ENCODE data around the gene ZWILCH.

Gene ZWILCH

DNA sequence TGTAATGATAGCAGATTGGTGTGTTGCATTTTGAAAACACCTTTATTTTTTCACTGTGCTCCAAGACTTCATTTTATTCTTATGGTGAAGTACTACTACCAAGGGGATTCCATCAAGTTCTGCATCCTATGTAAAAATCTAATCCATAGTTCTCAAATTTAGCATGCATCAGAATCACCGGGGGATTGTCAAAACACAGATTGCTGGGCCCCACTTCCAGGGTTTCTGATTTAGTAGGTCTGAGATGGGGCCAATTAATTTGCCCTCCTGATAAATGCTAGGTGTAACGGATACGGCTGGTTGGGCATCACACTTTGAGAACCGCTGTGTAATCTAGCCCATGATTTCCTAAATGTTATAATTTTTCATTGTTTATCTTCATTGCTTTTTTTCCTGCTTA lies 692 bp downstream of the ZWILCH start:
- H3K4me3 ChIP-seq (ENCODE audit: low read depth, low read length) = peak overlapping the region; percentile 86
- no peaks in the 10 kb centered on the region for H3K4me1 ChIP-seq
- no peak for DNase-seq

DNA sequence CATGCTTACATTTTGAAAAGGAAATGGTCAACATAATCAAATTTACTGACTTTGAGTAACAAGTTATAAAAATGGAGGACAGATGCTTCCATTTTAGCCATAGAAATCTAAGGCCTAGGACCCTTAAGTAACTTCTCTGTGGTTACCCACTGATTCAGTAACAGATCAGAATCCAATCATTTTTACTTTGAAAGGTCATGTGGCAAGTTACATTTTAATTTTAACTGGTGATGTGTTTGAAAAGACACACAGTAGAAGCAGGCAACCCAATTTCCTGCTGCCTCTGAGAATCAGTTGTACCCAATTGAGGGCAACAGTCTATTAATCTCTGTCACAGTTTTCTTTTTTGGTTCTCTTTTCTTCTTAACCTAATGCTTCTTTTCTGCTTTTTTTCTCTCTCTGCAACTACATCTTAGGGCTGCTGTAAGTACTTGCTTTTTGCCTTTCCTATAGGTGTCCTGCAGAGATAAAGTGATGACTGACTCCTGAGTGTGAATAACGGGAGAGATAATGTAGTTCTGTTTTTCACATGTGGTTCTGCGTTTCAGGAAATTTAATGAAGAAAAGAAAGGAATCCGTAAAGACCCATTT lies 3.3 kb downstream of the ZWILCH start:
- Histone ChIP-seq H3K4me3 (ENCODE audit: low read depth, low read length) (no peak overlapping the region), H3K27me3 (no peaks in the 10 kb centered on the region), H3K4me1 (no peaks in the 10 kb centered on the region), H3K9me3 (no peaks in the 10 kb centered on the region), H3K36me3 (peaks cover 25% of the 10 kb centered on the region)
- TF ChIP-seq, protein P1, sequence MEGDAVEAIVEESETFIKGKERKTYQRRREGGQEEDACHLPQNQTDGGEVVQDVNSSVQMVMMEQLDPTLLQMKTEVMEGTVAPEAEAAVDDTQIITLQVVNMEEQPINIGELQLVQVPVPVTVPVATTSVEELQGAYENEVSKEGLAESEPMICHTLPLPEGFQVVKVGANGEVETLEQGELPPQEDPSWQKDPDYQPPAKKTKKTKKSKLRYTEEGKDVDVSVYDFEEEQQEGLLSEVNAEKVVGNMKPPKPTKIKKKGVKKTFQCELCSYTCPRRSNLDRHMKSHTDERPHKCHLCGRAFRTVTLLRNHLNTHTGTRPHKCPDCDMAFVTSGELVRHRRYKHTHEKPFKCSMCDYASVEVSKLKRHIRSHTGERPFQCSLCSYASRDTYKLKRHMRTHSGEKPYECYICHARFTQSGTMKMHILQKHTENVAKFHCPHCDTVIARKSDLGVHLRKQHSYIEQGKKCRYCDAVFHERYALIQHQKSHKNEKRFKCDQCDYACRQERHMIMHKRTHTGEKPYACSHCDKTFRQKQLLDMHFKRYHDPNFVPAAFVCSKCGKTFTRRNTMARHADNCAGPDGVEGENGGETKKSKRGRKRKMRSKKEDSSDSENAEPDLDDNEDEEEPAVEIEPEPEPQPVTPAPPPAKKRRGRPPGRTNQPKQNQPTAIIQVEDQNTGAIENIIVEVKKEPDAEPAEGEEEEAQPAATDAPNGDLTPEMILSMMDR (IDR thresholded peaks at IDR 0.05; ENCODE audit: low read depth, low read length) = no peak
- DNase-seq = no peak

More for the DNA sequence above, 692 bp downstream of the ZWILCH start:
- no peaks in the 10 kb centered on the region for H3K9me3 ChIP-seq
- H3K36me3 ChIP-seq = peaks cover 47% of the 10 kb centered on the region
- TF ChIP-seq, protein P1 (IDR thresholded peaks at IDR 0.05; ENCODE audit: low read depth, low read length) = no peak
- no peaks in the 10 kb centered on the region for H3K27me3 ChIP-seq

DNA sequence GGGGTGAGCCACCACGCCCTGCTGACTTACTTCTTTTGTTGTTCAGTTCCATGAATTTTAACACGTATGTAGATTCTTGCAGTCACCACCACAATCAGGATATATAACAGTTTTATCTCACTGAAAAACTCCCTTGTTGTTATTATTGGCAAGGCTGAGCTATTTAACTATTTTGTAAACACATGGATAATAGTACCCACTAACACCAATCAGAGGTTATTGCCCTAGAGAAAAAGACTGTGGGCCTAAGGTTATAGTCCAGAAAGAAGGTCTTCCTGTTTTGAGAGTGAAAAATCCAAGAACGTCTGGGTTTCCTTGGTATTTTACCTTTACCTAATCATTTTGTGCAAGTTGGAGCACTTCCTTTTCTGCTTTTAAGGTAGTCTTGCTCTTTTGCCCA lies 9.5 kb downstream of the ZWILCH start:
- no peaks in the 10 kb centered on the region for H3K4me1 ChIP-seq
- H3K9me3 ChIP-seq = no peaks in the 10 kb centered on the region
- DNase-seq = no peak
- H3K27me3 ChIP-seq = no peaks in the 10 kb centered on the region
- H3K4me3 ChIP-seq (ENCODE audit: low read depth, low read length) = no peak overlapping the region
- peaks cover 35% of the 10 kb centered on the region for H3K36me3 ChIP-seq
- TF ChIP-seq, protein P1 (IDR thresholded peaks at IDR 0.05; ENCODE audit: low read depth, low read length) = no peak

DNA sequence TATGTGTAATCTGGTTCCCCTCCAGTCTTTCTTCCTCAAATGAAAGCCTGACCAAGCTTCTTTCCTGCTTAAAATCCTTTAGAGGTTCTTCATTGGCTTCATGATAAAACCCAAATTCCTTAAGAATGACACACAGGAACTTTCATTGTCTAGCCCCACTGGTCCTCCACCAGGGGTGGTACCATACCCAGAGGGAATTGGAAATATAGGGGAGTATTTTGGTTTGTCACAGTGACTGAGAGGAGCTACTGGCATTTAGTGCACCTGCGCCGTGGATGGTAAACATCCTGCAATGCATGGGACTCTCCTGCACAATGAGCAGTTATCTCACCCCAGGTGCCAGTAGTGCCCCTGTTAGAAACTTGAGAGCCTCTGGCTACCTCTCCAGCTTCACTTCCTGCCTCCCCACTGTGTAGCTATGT lies 10.8 kb downstream of the ZWILCH start:
- no peak for DNase-seq
- Histone ChIP-seq H3K4me3 (ENCODE audit: low read depth, low read length) (no peak overlapping the region), H3K36me3 (peaks cover 37% of the 10 kb centered on the region)

DNA sequence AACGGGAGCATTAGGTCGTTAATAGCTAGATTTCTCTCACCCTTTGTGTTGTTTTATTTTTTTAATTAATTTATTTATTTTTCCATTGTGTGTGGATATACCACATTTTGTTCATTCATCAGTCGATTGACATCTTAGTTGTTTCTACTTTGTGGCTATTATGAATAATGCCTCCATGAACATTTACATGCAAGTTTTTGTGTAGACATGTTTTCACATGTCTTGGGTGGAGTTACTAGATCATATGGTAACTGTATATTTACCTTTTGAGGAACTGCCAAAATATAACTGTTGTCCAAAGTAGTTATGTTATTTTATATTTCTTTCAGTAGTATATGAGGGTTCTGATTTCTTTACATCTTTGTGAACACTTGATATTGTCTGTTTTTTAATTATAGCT lies 18.8 kb downstream of the ZWILCH start:
- Histone ChIP-seq H3K9me3 (no peaks in the 10 kb centered on the region), H3K27me3 (no peaks in the 10 kb centered on the region), H3K4me3 (ENCODE audit: low read depth, low read length) (no peak overlapping the region), H3K4me1 (no peaks in the 10 kb centered on the region), H3K36me3 (peaks cover 39% of the 10 kb centered on the region)
- DNase-seq = no peak
- TF ChIP-seq, protein P1 (IDR thresholded peaks at IDR 0.05; ENCODE audit: low read depth, low read length) = no peak

More for the DNA sequence above, 10.8 kb downstream of the ZWILCH start:
- Histone ChIP-seq H3K27me3 (no peaks in the 10 kb centered on the region), H3K9me3 (no peaks in the 10 kb centered on the region), H3K4me1 (no peaks in the 10 kb centered on the region)
- TF ChIP-seq, protein P1 (IDR thresholded peaks at IDR 0.05; ENCODE audit: low read depth, low read length) = no peak

DNA sequence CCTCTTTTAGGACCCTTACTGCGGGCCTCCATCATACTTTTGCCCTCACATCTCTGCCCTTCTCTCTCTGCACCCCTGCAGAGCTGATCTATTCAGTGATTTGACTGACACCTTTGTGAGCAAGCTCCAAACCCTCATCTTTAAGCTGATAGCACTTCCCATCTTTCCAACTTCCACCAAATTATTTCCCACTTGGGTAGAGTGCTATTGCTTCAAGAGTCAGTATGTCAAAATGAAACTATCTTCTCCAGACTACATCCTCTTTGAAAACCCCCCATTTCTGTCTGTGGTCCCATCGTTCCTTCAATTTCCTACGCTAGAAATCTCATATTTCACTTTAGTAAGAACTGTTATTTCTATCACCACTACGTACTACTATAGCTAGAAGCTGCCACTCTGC lies 19.7 kb downstream of the ZWILCH start:
- DNase-seq = no peak
- H3K4me3 ChIP-seq (ENCODE audit: low read depth, low read length) = no peak overlapping the region
- no peaks in the 10 kb centered on the region for H3K9me3 ChIP-seq
- H3K4me1 ChIP-seq = no peaks in the 10 kb centered on the region
- H3K27me3 ChIP-seq = no peaks in the 10 kb centered on the region
- peaks cover 45% of the 10 kb centered on the region for H3K36me3 ChIP-seq
- TF ChIP-seq, protein P1 (IDR thresholded peaks at IDR 0.05; ENCODE audit: low read depth, low read length) = no peak
